Thymus (tissue), 11 donors: ENCODE data around the gene FAM210B. TPM values are rescaled to one million over a fixed set of nuclear protein-coding genes. Genes with fewer than 3 reads are reported as not detected.
A peak's percentile ranks its signal among the peaks of the same experiment; 100 is the strongest.

Source experiments
- DNase-seq, 9 donors: peaks; one replicate each; pipeline ENCODE4 v3.0.0-alpha.2; 2013; ENCODE audit warnings: low spot score in 9 of 9, low read depth in 6 of 9, missing footprints in 1 of 9
- H3K27ac ChIP-seq, 2 donors: one replicate each; pipeline ENCODE4 v1.5.1; 2013; ENCODE audit warnings: control low read depth in 1 of 2, low read depth in 1 of 2, low read length in 1 of 2, mild to moderate bottlenecking in 1 of 2, moderate library complexity in 1 of 2
- H3K27me3 ChIP-seq, 2 donors: one replicate each; pipeline ENCODE4 v1.5.1; 2013; ENCODE audit warnings: low read length in 1 of 2; ENCODE audit not compliant: control insufficient read depth in 2 of 2, insufficient read depth in 1 of 2
- H3K36me3 ChIP-seq, 2 donors: one replicate each; pipeline ENCODE4 v1.5.1; 2013; ENCODE audit warnings: low read length in 1 of 2, mild to moderate bottlenecking in 1 of 2, moderate library complexity in 1 of 2; ENCODE audit not compliant: control insufficient read depth in 2 of 2, insufficient read depth in 2 of 2
- H3K4me1 ChIP-seq, 2 donors: one replicate each; pipeline ENCODE4 v1.5.1; 2013; ENCODE audit warnings: low read length in 2 of 2; ENCODE audit not compliant: control insufficient read depth in 2 of 2, insufficient read depth in 2 of 2
- H3K4me3 ChIP-seq, 2 donors: one replicate each; pipeline ENCODE4 v1.5.1; 2013; ENCODE audit warnings: low read length in 2 of 2, control low read depth in 1 of 2, mild to moderate bottlenecking in 1 of 2
- H3K9me3 ChIP-seq, 2 donors: one replicate each; pipeline ENCODE4 v1.5.1; 2013; ENCODE audit warnings: low read length in 1 of 2, mild to moderate bottlenecking in 1 of 2; ENCODE audit not compliant: control insufficient read depth in 2 of 2, insufficient read depth in 1 of 2
- WGBS: extraction: QIAGEN DNeasy Blood & Tissue Kit; methylation state at CpG from one replicate; pipeline ENCODE4 v1.1.7; 2013; 5-methylcytosine and 5-hydroxymethylcytosine counted together
- polyA plus RNA-seq: library from polyadenylated mRNA; stranded (reverse); fragments of 200-250 nt; gene quantifications from one replicate; pipeline ENCODE4 v1.2.3, GENCODE V29; 2013
- total RNA-seq: library from RNA; stranded (reverse); fragments of 120-200 nt; gene quantifications from one replicate; pipeline ENCODE4 v1.2.4, GENCODE V29; 2013
- donor health status: healthy.

FAM210B gene
- total and polyA plus RNA-seq, 2 donors, result 18.3 to 39.2 TPM

DNA sequence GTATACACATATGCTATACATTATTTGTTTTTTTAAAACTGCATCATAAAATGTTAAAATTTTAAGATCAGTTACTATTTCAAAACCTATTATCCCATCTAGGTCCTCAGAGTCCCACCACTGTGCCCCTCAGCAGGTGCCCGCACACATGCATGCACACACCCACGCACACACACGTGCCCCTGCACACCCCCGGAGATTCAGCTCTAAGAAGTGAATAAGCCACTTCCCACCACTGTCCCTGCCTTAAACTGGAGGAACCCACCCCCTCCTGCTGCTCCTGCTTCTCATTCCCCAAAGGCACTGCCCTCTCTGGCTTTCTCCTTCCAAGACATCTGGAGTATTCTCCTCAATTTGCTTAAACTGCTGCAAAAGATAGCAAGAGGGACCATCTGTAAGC, 5.4 kb upstream of the FAM210B start:
- H3K9me3 ChIP-seq, result no peaks in the 10 kb centered on the region
- peaks cover 0 to 2% of the 10 kb centered on the region in 2 donors for H3K4me1 ChIP-seq
- H3K27ac ChIP-seq, result no peak overlapping the region
- no peak overlapping the region for H3K4me3 ChIP-seq
- 95% methylated on average over 4 of the region's 4 CpGs for WGBS
- H3K36me3 ChIP-seq, result no peaks in the 10 kb centered on the region
- DNase-seq, result no peak
- peaks cover 4 to 13% of the 10 kb centered on the region in 2 donors for H3K27me3 ChIP-seq

DNA sequence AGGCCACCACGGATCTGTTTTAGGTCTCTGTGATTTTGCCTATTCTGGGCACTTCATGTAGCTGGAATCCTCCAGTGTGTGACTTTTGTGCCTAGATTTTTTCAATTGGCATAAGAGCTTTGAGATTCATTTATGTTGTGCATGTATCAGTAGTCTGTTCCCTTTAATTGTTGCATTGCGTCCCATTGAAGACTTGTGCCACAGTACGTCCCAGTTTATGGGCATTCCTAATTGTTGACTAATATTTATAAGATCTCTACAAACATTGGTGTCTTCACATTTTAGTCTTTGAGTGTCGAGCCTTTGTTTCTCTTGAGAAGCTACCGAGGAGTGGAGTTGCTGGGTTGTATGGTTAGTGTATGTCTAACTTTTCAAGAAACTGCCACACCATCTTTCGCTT, 704 bp upstream of the FAM210B start:
- Histone ChIP-seq H3K4me3 (peak overlapping the region in 1 of 2 donors; percentile 18), H3K36me3 (no peaks in the 10 kb centered on the region), H3K9me3 (no peaks in the 10 kb centered on the region), H3K27ac (no peak overlapping the region), H3K27me3 (peaks cover 0 to 12% of the 10 kb centered on the region in 2 donors), H3K4me1 (peaks cover 0 to 8% of the 10 kb centered on the region in 2 donors)
- WGBS, result 90% methylated on average over 6 of the region's 6 CpGs
- no peak for DNase-seq

DNA sequence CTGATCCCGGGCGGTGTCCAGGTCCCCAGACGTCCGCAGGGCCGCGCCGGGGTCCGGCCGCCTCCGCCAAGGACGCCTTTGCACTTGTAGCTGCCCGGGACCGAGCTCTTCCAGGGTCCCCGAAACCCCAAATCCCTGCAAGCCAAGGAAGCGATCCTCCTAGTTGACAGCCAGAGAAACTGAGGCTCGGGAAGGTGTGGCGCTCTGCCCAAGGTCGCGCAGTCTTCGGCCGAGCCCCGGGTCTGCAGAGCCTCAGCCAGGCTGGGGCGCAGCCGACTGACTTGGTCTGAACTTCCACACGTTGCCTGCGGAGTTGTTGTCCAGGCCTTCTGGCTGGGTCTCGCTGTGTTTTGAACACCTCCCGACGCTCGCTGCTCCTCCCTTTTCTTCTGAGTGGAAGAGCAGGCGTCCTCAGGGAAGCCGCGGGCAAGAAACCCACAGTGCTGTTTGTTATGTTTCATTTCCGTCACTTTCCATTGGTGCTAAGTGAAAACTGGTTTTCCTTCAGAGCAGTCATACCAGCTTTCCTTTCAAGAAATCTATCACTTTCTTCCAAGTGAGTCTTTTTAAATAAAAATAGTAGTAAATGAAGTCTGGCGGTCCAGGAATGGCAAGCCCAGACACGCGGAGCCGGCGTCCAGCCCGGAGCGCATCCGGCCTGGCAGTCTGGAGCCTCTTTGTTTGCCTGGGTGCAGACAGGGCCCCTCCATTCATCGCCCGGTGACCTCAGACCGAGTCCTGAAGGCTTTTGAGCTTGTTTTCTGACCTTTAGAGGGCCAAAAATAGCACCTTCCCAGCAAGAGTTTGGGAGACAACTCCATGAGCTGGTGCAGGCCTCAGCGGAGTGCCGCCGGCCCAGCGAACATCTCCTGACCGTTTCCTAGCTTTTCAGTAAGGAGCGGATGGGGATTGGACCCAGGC, 698 bp downstream of the FAM210B start:
- Histone ChIP-seq H3K4me1 (peaks cover 0 to 8% of the 10 kb centered on the region in 2 donors), H3K36me3 (no peaks in the 10 kb centered on the region), H3K9me3 (no peaks in the 10 kb centered on the region), H3K4me3 (peak overlapping the region; percentile 53 to 79), H3K27me3 (peaks cover 0 to 8% of the 10 kb centered on the region in 2 donors), H3K27ac (peak overlapping the region in 1 of 2 donors; percentile 46)
- DNase-seq, result peak in 2 of 9 donors; percentile 14 to 24
- WGBS, result 36% methylated on average over 51 of the region's 51 CpGs

DNA sequence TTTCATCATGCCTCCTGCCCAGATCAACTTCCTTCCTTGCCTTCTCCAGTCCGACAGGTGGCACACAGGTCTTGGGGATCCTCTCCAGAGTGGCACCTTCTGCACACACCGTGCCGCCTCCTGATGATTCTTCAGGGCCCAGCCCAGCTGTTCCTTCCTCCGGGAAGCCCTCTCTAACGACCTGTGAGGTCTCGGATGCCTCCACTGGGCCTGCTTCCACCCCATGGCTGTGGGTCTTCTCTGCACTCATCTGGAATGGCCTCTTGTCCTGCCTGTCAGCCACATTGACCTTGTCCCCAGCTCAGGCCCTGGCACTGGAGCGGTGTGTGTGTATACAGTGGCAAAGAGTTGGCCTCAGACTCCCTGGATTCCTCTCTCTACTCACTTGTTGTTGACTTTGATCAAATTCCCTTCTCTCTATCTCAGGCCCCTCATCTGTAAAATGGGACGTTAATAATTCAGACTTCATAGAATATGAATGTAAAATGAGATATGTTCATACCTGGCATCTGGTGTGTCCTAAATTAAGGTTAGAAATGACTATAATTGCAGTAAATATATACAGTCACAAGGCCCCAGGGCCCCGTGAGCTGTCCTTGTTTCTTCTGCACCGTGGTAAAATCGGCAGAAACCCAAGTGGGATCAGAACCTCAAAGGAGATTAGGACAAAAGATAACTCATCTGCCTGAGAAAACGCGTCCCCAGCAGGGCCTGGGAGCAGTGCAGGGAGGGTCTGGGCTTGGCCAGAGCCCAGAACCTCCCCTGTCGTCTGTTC, 1.5 kb downstream of the FAM210B start:
- 95% methylated on average over 14 of the region's 14 CpGs for WGBS
- Histone ChIP-seq H3K4me1 (peaks cover 0 to 8% of the 10 kb centered on the region in 2 donors), H3K27ac (no peak overlapping the region), H3K9me3 (no peaks in the 10 kb centered on the region), H3K27me3 (peaks cover 0 to 8% of the 10 kb centered on the region in 2 donors), H3K4me3 (no peak overlapping the region), H3K36me3 (no peaks in the 10 kb centered on the region)
- DNase-seq, result no peak

DNA sequence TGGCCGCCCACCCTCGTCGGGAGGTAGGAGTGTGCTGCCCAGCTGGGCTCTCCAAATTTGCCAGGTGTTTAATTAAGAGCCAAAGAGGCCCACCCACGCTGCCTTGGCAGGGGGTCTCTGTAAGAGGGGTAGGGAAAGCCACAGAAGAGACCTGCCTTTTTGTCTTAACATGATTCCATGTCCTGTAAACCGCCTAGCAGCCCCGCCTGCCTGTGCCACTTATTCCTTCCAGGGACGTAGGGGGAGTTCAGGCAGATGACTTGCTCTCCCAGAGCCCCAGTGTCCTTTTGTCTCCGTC, 2.1 kb downstream of the FAM210B start:
- peaks cover 0 to 8% of the 10 kb centered on the region in 2 donors for H3K4me1 ChIP-seq
- H3K27ac ChIP-seq, result no peak overlapping the region
- H3K4me3 ChIP-seq, result no peak overlapping the region
- 97% methylated on average over 8 of the region's 8 CpGs for WGBS
- H3K36me3 ChIP-seq, result no peaks in the 10 kb centered on the region
- DNase-seq, result no peak
- no peaks in the 10 kb centered on the region for H3K9me3 ChIP-seq
- H3K27me3 ChIP-seq, result peaks cover 0 to 8% of the 10 kb centered on the region in 2 donors

DNA sequence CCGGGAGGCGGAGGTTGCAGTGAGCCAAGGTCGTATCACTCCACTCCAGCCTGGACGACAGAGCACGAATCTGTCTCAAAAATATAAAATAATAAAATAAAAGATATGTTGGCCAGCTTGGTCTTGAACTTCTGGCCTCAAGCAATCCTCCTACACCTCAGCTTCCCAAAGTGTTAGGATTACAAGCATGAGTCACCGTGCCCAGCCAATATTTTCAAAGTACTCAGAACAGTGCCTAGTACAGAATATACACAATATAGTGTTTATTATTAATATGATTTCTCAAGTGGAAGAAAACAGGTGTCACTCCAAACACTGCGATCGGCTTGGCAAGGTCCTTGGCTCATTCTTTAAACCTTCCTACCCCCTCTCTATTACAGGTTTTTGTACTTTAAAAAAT, 3.1 kb downstream of the FAM210B start:
- Histone ChIP-seq H3K27ac (no peak overlapping the region), H3K27me3 (peaks cover 0 to 8% of the 10 kb centered on the region in 2 donors), H3K9me3 (no peaks in the 10 kb centered on the region), H3K4me3 (no peak overlapping the region), H3K4me1 (peaks cover 0 to 8% of the 10 kb centered on the region in 2 donors), H3K36me3 (no peaks in the 10 kb centered on the region)
- WGBS, result 89% methylated on average over 8 of the region's 8 CpGs
- DNase-seq, result no peak

DNA sequence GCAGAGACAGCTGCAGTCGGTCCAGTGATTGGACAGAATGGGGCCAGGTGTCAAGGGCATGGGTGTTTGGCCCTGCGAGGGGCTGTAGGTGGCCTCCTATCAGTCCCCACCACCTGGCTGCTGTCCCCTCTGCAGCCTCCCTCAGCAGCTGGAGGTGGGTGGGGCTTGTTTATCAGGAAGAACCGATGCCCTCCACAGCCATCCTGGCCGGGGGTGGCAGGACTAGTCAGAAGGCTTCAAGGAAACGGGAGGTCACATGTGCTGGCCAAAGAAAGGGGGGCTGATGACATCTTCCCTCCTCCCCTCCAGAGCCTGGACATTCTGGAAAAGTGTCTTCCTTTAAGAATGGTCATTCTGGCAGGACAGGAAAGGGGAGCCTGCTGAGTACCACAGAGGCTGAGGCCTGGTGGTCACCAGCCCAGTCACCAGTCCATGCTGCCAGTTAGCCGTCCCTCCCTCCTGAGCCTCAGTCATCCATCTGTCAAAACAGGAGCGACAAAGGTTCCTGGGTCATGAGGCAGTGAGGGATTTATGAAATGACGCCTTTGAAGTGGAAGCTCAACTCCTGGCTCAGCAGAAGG, 4.1 kb downstream of the FAM210B start:
- H3K36me3 ChIP-seq, result peaks cover 1 to 5% of the 10 kb centered on the region in 2 donors
- WGBS, result 50% methylated on average over 8 of the region's 8 CpGs
- DNase-seq, result no peak

DNA sequence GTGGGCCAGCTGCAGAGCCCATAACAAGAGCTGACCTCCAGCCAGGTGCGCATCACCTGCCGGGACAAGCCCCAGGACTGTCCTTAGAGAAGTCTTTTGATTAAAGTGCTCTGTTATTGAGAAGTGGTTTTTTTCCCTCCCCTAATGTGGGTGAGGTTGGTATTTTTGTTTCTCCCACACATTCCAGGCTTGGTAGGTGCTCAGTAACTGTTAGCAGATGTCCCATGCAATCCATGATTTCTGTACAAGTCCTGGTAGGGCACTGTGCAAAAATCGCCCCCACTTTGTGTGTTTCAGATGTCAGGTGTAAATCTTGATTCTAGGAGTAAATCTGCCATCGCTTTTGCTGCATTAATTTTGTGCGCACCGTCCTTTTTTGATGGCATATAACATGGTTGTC, 4.7 kb downstream of the FAM210B start:
- no peaks in the 10 kb centered on the region for H3K9me3 ChIP-seq
- WGBS, result 94% methylated on average over 6 of the region's 6 CpGs
- no peak overlapping the region for H3K27ac ChIP-seq
- H3K36me3 ChIP-seq, result peaks cover 3 to 5% of the 10 kb centered on the region in 2 donors
- no peak overlapping the region for H3K4me3 ChIP-seq
- H3K27me3 ChIP-seq, result peaks cover 0 to 8% of the 10 kb centered on the region in 2 donors
- peaks cover 0 to 5% of the 10 kb centered on the region in 2 donors for H3K4me1 ChIP-seq
- DNase-seq, result no peak

More for the DNA sequence above, 4.1 kb downstream of the FAM210B start:
- Histone ChIP-seq H3K27ac (no peak overlapping the region), H3K4me1 (peaks cover 0 to 8% of the 10 kb centered on the region in 2 donors), H3K4me3 (no peak overlapping the region), H3K9me3 (no peaks in the 10 kb centered on the region), H3K27me3 (peaks cover 0 to 8% of the 10 kb centered on the region in 2 donors)
